Measurements from ENCODE around the gene MYOD1.

MYOD1 gene

GRCh38 chr11:17738151-17738973, 19.0 kb downstream of the MYOD1 start:
- H3K4me3 ChIP-seq (ENCODE audit: low read length): peak overlapping the region; percentile 33; the same call in 1 of the 2 replicates
- H3K27me3 ChIP-seq (ENCODE audit: insufficient read depth, low read length): peaks cover 70% of the 10 kb centered on the region
- H3K9me3 ChIP-seq (ENCODE audit: insufficient read depth, low read depth, low read length): no peaks in the 10 kb centered on the region
- H3K9ac ChIP-seq (ENCODE audit: low read depth, low read length): no peak overlapping the region
- no peak overlapping the region for H3K27ac ChIP-seq (ENCODE audit: low read length)
- H3K4me1 ChIP-seq (ENCODE audit: insufficient read depth, low read length): peaks cover 6% of the 10 kb centered on the region; the same call in 1 of the 2 replicates
- H3K36me3 ChIP-seq (ENCODE audit: insufficient read depth, low read depth, low read length): no peaks in the 10 kb centered on the region

- Histone ChIP-seq H3K4me3 (ENCODE audit: low read length) (no peak overlapping the region), H3K27ac (ENCODE audit: low read length) (no peak overlapping the region), H3K36me3 (ENCODE audit: insufficient read depth, low read depth, low read length) (no peaks in the 10 kb centered on the region), H3K9ac (ENCODE audit: low read depth, low read length) (no peak overlapping the region), H3K9me3 (ENCODE audit: insufficient read depth, low read depth, low read length) (no peaks in the 10 kb centered on the region), H3K4me1 (ENCODE audit: insufficient read depth, low read length) (peaks cover 6% of the 10 kb centered on the region; the same call in 1 of the 2 replicates), H3K27me3 (ENCODE audit: insufficient read depth, low read length) (peaks cover 59% of the 10 kb centered on the region)
Measured at GRCh38 chr11:17739945-17740338, 20.6 kb downstream of the MYOD1 start.

GRCh38 chr11:17740649-17741235, 21.4 kb downstream of the MYOD1 start:
- no peak overlapping the region for H3K9ac ChIP-seq (ENCODE audit: low read depth, low read length)
- H3K27me3 ChIP-seq (ENCODE audit: insufficient read depth, low read length): peaks cover 51% of the 10 kb centered on the region
- H3K4me3 ChIP-seq (ENCODE audit: low read length): no peak overlapping the region
- H3K27ac ChIP-seq (ENCODE audit: low read length): no peak overlapping the region
- no peaks in the 10 kb centered on the region for H3K9me3 ChIP-seq (ENCODE audit: insufficient read depth, low read depth, low read length)
- no peaks in the 10 kb centered on the region for H3K36me3 ChIP-seq (ENCODE audit: insufficient read depth, low read depth, low read length)
- peaks cover 6% of the 10 kb centered on the region; the same call in 1 of the 2 replicates for H3K4me1 ChIP-seq (ENCODE audit: insufficient read depth, low read length)

GRCh38 chr11:17741487-17741886, 22.1 kb downstream of the MYOD1 start:
- Histone ChIP-seq H3K9ac (ENCODE audit: low read depth, low read length) (no peak overlapping the region), H3K4me1 (ENCODE audit: insufficient read depth, low read length) (peaks cover 6% of the 10 kb centered on the region; the same call in 1 of the 2 replicates), H3K4me3 (ENCODE audit: low read length) (no peak overlapping the region), H3K27ac (ENCODE audit: low read length) (no peak overlapping the region), H3K9me3 (ENCODE audit: insufficient read depth, low read depth, low read length) (no peaks in the 10 kb centered on the region), H3K27me3 (ENCODE audit: insufficient read depth, low read length) (peaks cover 47% of the 10 kb centered on the region), H3K36me3 (ENCODE audit: insufficient read depth, low read depth, low read length) (no peaks in the 10 kb centered on the region)

- Histone ChIP-seq H3K9ac (ENCODE audit: low read depth, low read length) (no peak overlapping the region), H3K4me1 (ENCODE audit: insufficient read depth, low read length) (peaks cover 6% of the 10 kb centered on the region; the same call in 1 of the 2 replicates), H3K27ac (ENCODE audit: low read length) (no peak overlapping the region), H3K27me3 (ENCODE audit: insufficient read depth, low read length) (peaks cover 42% of the 10 kb centered on the region), H3K4me3 (ENCODE audit: low read length) (no peak overlapping the region), H3K9me3 (ENCODE audit: insufficient read depth, low read depth, low read length) (no peaks in the 10 kb centered on the region), H3K36me3 (ENCODE audit: insufficient read depth, low read depth, low read length) (no peaks in the 10 kb centered on the region)
Measured at GRCh38 chr11:17742019-17742418, 22.6 kb downstream of the MYOD1 start.

- Histone ChIP-seq H3K27ac (ENCODE audit: low read length) (no peak overlapping the region), H3K4me3 (ENCODE audit: low read length) (no peak overlapping the region), H3K27me3 (ENCODE audit: insufficient read depth, low read length) (peaks cover 30% of the 10 kb centered on the region), H3K36me3 (ENCODE audit: insufficient read depth, low read depth, low read length) (no peaks in the 10 kb centered on the region), H3K9me3 (ENCODE audit: insufficient read depth, low read depth, low read length) (no peaks in the 10 kb centered on the region), H3K4me1 (ENCODE audit: insufficient read depth, low read length) (peaks cover 6% of the 10 kb centered on the region; the same call in 1 of the 2 replicates), H3K9ac (ENCODE audit: low read depth, low read length) (no peak overlapping the region)
Measured at GRCh38 chr11:17743026-17743807, 23.8 kb downstream of the MYOD1 start.

GRCh38 chr11:17743808-17744119, 24.4 kb downstream of the MYOD1 start:
- no peaks in the 10 kb centered on the region for H3K9me3 ChIP-seq (ENCODE audit: insufficient read depth, low read depth, low read length)
- H3K27me3 ChIP-seq (ENCODE audit: insufficient read depth, low read length): peaks cover 24% of the 10 kb centered on the region

GRCh38 chr11:17744151-17744940, 25.0 kb downstream of the MYOD1 start:
- no peaks in the 10 kb centered on the region for H3K36me3 ChIP-seq (ENCODE audit: insufficient read depth, low read depth, low read length)
- peaks cover 18% of the 10 kb centered on the region for H3K27me3 ChIP-seq (ENCODE audit: insufficient read depth, low read length)
- no peaks in the 10 kb centered on the region for H3K9me3 ChIP-seq (ENCODE audit: insufficient read depth, low read depth, low read length)
- no peak overlapping the region for H3K9ac ChIP-seq (ENCODE audit: low read depth, low read length)
- H3K4me1 ChIP-seq (ENCODE audit: insufficient read depth, low read length): no peaks in the 10 kb centered on the region
- H3K4me3 ChIP-seq (ENCODE audit: low read length): no peak overlapping the region
- H3K27ac ChIP-seq (ENCODE audit: low read length): no peak overlapping the region

More at GRCh38 chr11:17743808-17744119, 24.4 kb downstream of the MYOD1 start:
- H3K4me1 ChIP-seq (ENCODE audit: insufficient read depth, low read length): peaks cover under 1% of the 10 kb centered on the region; the same call in 1 of the 2 replicates
- H3K9ac ChIP-seq (ENCODE audit: low read depth, low read length): no peak overlapping the region
- no peak overlapping the region for H3K27ac ChIP-seq (ENCODE audit: low read length)
- H3K4me3 ChIP-seq (ENCODE audit: low read length): no peak overlapping the region
- no peaks in the 10 kb centered on the region for H3K36me3 ChIP-seq (ENCODE audit: insufficient read depth, low read depth, low read length)

- Histone ChIP-seq H3K4me3 (ENCODE audit: low read length) (no peak overlapping the region), H3K27me3 (ENCODE audit: insufficient read depth, low read length) (peaks cover 10% of the 10 kb centered on the region), H3K9me3 (ENCODE audit: insufficient read depth, low read depth, low read length) (no peaks in the 10 kb centered on the region), H3K36me3 (ENCODE audit: insufficient read depth, low read depth, low read length) (no peaks in the 10 kb centered on the region), H3K4me1 (ENCODE audit: insufficient read depth, low read length) (no peaks in the 10 kb centered on the region), H3K9ac (ENCODE audit: low read depth, low read length) (no peak overlapping the region), H3K27ac (ENCODE audit: low read length) (no peak overlapping the region)
Measured at GRCh38 chr11:17745023-17745772, 25.8 kb downstream of the MYOD1 start.

- H3K36me3 ChIP-seq (ENCODE audit: insufficient read depth, low read depth, low read length): no peaks in the 10 kb centered on the region
- H3K4me3 ChIP-seq (ENCODE audit: low read length): no peak overlapping the region
- H3K9me3 ChIP-seq (ENCODE audit: insufficient read depth, low read depth, low read length): no peaks in the 10 kb centered on the region
- H3K9ac ChIP-seq (ENCODE audit: low read depth, low read length): no peak overlapping the region
- H3K27me3 ChIP-seq (ENCODE audit: insufficient read depth, low read length): 0 out of 2 replicates have a peak, but pooled peaks cover 4% of the 10 kb centered on the region
- H3K27ac ChIP-seq (ENCODE audit: low read length): no peak overlapping the region
- H3K4me1 ChIP-seq (ENCODE audit: insufficient read depth, low read length): no peaks in the 10 kb centered on the region
Measured at GRCh38 chr11:17746096-17746495, 26.7 kb downstream of the MYOD1 start.

All from iPS-20b (cell line).